Endothelial cell of umbilical vein (primary cell): ENCODE measurements around the gene PAOX. TPM values are rescaled to one million over a fixed set of nuclear protein-coding genes. Genes with fewer than 3 reads are reported as not detected.

Source experiments
- BruUV-seq: library from RNA; stranded (reverse); fragments of 400-500 nt; replicated peaks from 2 replicates; lab custom pipeline; 2021; lab: Mats Ljungman, UMichigan
- CTCF ChIA-PET: fragments of 300-600, 350-600 bp; sonication (Branson Sonifier 250); formaldehyde crosslinking; loops from one replicate; lab custom pipeline; 2021; ENCODE audit warnings: antibody characterized with exemption, inconsistent platforms; lab: Charles Lee
- POLR2A ChIA-PET: fragments of 300-600, 350-600 bp; sonication (Branson Sonifier 250); formaldehyde crosslinking; loops from one replicate; lab custom pipeline; 2021; ENCODE audit warnings: antibody characterized with exemption, inconsistent platforms; lab: Charles Lee
- DNase-seq: peaks from one replicate; pipeline ENCODE4 v3.0.0-alpha.2; 2011; ENCODE audit warnings: low read depth, low spot score
- FAIRE-seq: peaks from 2 replicates; lab custom pipeline; 2011; peaks lifted over from hg19 to GRCh38; lab: Jason Lieb, UNC
- H2AFZ ChIP-seq: 2 replicates; pipeline ENCODE4 v1.6.0; 2012; ENCODE audit warnings: low read depth, low read length, control low read depth, inconsistent platforms
- H3K27ac ChIP-seq: 2 replicates; pipeline ENCODE4 v1.5.1; 2011; ENCODE audit warnings: low read depth, mild to moderate bottlenecking, control low read depth, low read length, moderate library complexity; ENCODE audit not compliant: insufficient read depth
- H3K27me3 ChIP-seq, 2 experiments: 2 replicates each; pipeline versions ENCODE4 v1.6.0 to v1.6.1; 2011; ENCODE audit warnings: low read length in 2 of 2, mixed read lengths in 1 of 2; ENCODE audit not compliant: control insufficient read depth in 2 of 2, insufficient read depth in 2 of 2
- H3K36me3 ChIP-seq, 2 experiments: 2 replicates in 1 of 2; 3 replicates in 1 of 2; pipeline ENCODE4 v1.5.1; 2011; ENCODE audit warnings: low read length in 2 of 2, mild to moderate bottlenecking in 1 of 2, moderate library complexity in 1 of 2; ENCODE audit not compliant: control insufficient read depth in 2 of 2, insufficient read depth in 2 of 2; ENCODE audit errors: extremely low read depth in 1 of 2
- H3K4me1 ChIP-seq: 3 replicates; pipeline ENCODE4 v1.5.1; 2011; ENCODE audit warnings: mild to moderate bottlenecking, low read length; ENCODE audit not compliant: control insufficient read depth, insufficient read depth; ENCODE audit errors: extremely low read depth
- H3K4me2 ChIP-seq: 2 replicates; pipeline ENCODE4 v1.6.1; 2011; ENCODE audit warnings: low read length, control low read depth, mixed read lengths; ENCODE audit not compliant: insufficient read depth
- H3K4me3 ChIP-seq, 3 experiments: fragments of 200-600 bp in 1 of 3; sonication (generic), shearing (Covaris generic) in 1 of 3; replicated peaks in 1 of 3; 2 replicates each; pipeline ENCODE4 v1.5.1; 2011 to 2016; ENCODE audit warnings: control low read depth in 3 of 3, low read length in 3 of 3, mild to moderate bottlenecking in 2 of 3, inconsistent platforms in 1 of 3, low read depth in 1 of 3, moderate library complexity in 1 of 3; ENCODE audit not compliant: insufficient read depth in 1 of 3
- H3K79me2 ChIP-seq: 2 replicates; pipeline ENCODE4 v1.6.0; 2012; ENCODE audit warnings: low read length, inconsistent platforms; ENCODE audit not compliant: control insufficient read depth, insufficient read depth
- H3K9ac ChIP-seq: replicated peaks from 2 replicates; pipeline ENCODE3; 2011; ENCODE audit warnings: low read length, control low read depth; ENCODE audit not compliant: insufficient read depth; ENCODE audit errors: extremely low read depth
- H3K9me1 ChIP-seq: replicated peaks from 3 replicates; pipeline ENCODE4 v1.6.0; 2011; ENCODE audit warnings: mild to moderate bottlenecking, low read length; ENCODE audit not compliant: control insufficient read depth, insufficient read depth; ENCODE audit errors: extremely low read depth
- H3K9me3 ChIP-seq: replicated peaks from 2 replicates; pipeline ENCODE4 v1.5.1; 2012; ENCODE audit warnings: low read length, inconsistent platforms; ENCODE audit not compliant: control insufficient read depth, insufficient read depth
- H4K20me1 ChIP-seq: replicated peaks from 2 replicates; pipeline ENCODE3; 2011; ENCODE audit warnings: mild to moderate bottlenecking, low read length; ENCODE audit not compliant: control insufficient read depth, insufficient read depth; ENCODE audit errors: extremely low read depth
- CTCF ChIP-seq, 2 donors: IDR thresholded peaks; 1 replicate in 1 of 2; 2 replicates in 1 of 2; pipeline ENCODE4 v1.5.1; 2011; ENCODE audit warnings: low read length in 2 of 2, mild to moderate bottlenecking in 2 of 2, moderate library complexity in 2 of 2, control low read depth in 1 of 2, inconsistent platforms in 1 of 2, low read depth in 1 of 2; ENCODE audit not compliant: insufficient read depth in 1 of 2; ENCODE audit errors: extremely low read depth in 1 of 2
- EZH2 ChIP-seq: IDR thresholded peaks from 2 replicates; pipeline ENCODE4 v1.6.1; 2012; ENCODE audit warnings: borderline replicate concordance, low read depth, mild to moderate bottlenecking, moderate library complexity, low read length, inconsistent platforms; ENCODE audit not compliant: severe bottlenecking
- FOS ChIP-seq: IDR thresholded peaks from 2 replicates; pipeline ENCODE4 v1.6.1; 2011; ENCODE audit warnings: mild to moderate bottlenecking, low read length, moderate library complexity, borderline replicate concordance; ENCODE audit not compliant: insufficient read depth
- GATA2 ChIP-seq: IDR thresholded peaks from 2 replicates; pipeline ENCODE4 v1.7.0; 2011; ENCODE audit warnings: low read depth, mild to moderate bottlenecking, moderate library complexity, mixed read lengths, low read length; ENCODE audit not compliant: insufficient read length, insufficient read depth
- JUN ChIP-seq: IDR thresholded peaks from 2 replicates; pipeline ENCODE4 v1.6.1; 2011; ENCODE audit warnings: borderline replicate concordance, low read depth; ENCODE audit not compliant: insufficient read length, insufficient read depth
- MAX ChIP-seq: IDR thresholded peaks from 2 replicates; pipeline ENCODE4 v1.6.1; 2011; ENCODE audit not compliant: insufficient read depth, insufficient read length
- MYC ChIP-seq: IDR thresholded peaks from one replicate; pipeline ENCODE4 v1.6.1; 2011; ENCODE audit warnings: mild to moderate bottlenecking, low read depth, low read length
- POLR2A ChIP-seq: IDR thresholded peaks from 2 replicates; pipeline ENCODE4 v1.6.1; 2012; ENCODE audit warnings: low read depth, mild to moderate bottlenecking, control low read depth, low read length
- POLR2AphosphoS5 ChIP-seq: IDR thresholded peaks from 2 replicates; pipeline ENCODE4 v1.6.1; 2012; ENCODE audit warnings: low read depth, mild to moderate bottlenecking, control low read depth, low read length, moderate library complexity; ENCODE audit not compliant: insufficient read depth
- dilution Hi-C: fragments of 300-500 bp; cut with MboI; formaldehyde crosslinking; loops from one replicate; pipeline ENCODE4 v1.15.0; 2019; ENCODE audit warnings: low sequenced_read_pairs; ENCODE audit not compliant: extremely low pct_ligation_motif_present
- intact Hi-C: fragments of 100-400 bp; cut with micrococcal nuclease; formaldehyde crosslinking; loops from one replicate; pipeline ENCODE4 v1.10.0; 2022
- polyA plus RNA-seq, 4 experiments: library from polyadenylated mRNA; depleted of rRNA in 3 of 4; stranded (reverse) in 3 of 4; unstranded in 1 of 4; fragments of >200 nt; gene quantifications; 2 replicates each; pipeline versions ENCODE4 v1.2.1 to v1.2.3, GENCODE V29; 2011 to 2012; ENCODE audit warnings: missing spikeins in 1 of 4
- total RNA-seq: library from RNA; stranded (reverse); gene quantifications from 2 replicates; pipeline ENCODE4 v1.2.3, GENCODE V29; 2021

The PAOX gene
- total and polyA plus RNA-seq, 2 donors (not counting 3 experiments of a cell fraction or from before 2014, with no cell fraction given) = 2.6 to 3.8 TPM

- no peaks in the 10 kb centered on the region for H3K36me3 ChIP-seq
- BruUV-seq = no TSS peak
- no peaks in the 10 kb centered on the region for H3K9me1 ChIP-seq
- H4K20me1 ChIP-seq = no peaks in the 10 kb centered on the region
- TF ChIP-seq POLR2AphosphoS5 = no peak
- TF ChIP-seq MAX = no peak
- TF ChIP-seq FOS = no peak
- no peak for TF ChIP-seq POLR2A
- no peak for TF ChIP-seq EZH2
- no peak for TF ChIP-seq GATA2
- no peak for TF ChIP-seq JUN
- no peak for TF ChIP-seq CTCF (IDR thresholded peaks at IDR 0.05; ENCODE audit: extremely low read depth in 1 of 2, insufficient read depth in 1 of 2, low read depth in 1 of 2, low read length in 2 of 2)
- TF ChIP-seq MYC = no peak
- H3K4me2 ChIP-seq = no peak overlapping the region
- no peak for FAIRE-seq
- intact Hi-C loops (no loop called here), dilution Hi-C loops (no loop called here)
- H3K79me2 ChIP-seq = no peaks in the 10 kb centered on the region
- no peak for DNase-seq
- no peak overlapping the region for H2AFZ ChIP-seq
- POLR2A ChIA-PET = no interaction called here
- no peaks in the 10 kb centered on the region for H3K4me1 ChIP-seq
- H3K9ac ChIP-seq = no peak overlapping the region
- no peaks in the 10 kb centered on the region for H3K9me3 ChIP-seq
- no peak overlapping the region for H3K4me3 ChIP-seq
- CTCF ChIA-PET = no interaction called here
- H3K27ac ChIP-seq = no peak overlapping the region
- H3K27me3 ChIP-seq = no peaks in the 10 kb centered on the region
Measured at GRCh38 chr10:133349160-133349568, 29.9 kb upstream of the PAOX start.
